GM13976 (cell line): ENCODE measurements around the gene PHLDB3.
"Not testable (repeated sequence)": the region's sequence is repeated elsewhere in the genome, so short reads cannot be mapped to it uniquely, and the experiment has no call there.

ENCODE experiments used
- DNase-seq: peaks from one replicate; pipeline ENCODE4 v3.0.0; 2012; ENCODE audit warnings: low spot score
- CTCF ChIP-seq: IDR thresholded peaks from 2 replicates; pipeline ENCODE4 v1.5.1; 2012; ENCODE audit warnings: borderline replicate concordance, mild to moderate bottlenecking; ENCODE audit not compliant: insufficient read depth; ENCODE audit errors: extremely low read depth, missing control alignments, control extremely low read depth
- in situ Hi-C: fragments of 300-500 bp; cut with MboI; formaldehyde crosslinking; loops from one replicate; pipeline ENCODE4 v1.12.0; 2022; ENCODE audit warnings: low sequenced_read_pairs, mixed read lengths, inconsistent platforms; ENCODE audit not compliant: unreplicated experiment

PHLDB3 gene

DNA sequence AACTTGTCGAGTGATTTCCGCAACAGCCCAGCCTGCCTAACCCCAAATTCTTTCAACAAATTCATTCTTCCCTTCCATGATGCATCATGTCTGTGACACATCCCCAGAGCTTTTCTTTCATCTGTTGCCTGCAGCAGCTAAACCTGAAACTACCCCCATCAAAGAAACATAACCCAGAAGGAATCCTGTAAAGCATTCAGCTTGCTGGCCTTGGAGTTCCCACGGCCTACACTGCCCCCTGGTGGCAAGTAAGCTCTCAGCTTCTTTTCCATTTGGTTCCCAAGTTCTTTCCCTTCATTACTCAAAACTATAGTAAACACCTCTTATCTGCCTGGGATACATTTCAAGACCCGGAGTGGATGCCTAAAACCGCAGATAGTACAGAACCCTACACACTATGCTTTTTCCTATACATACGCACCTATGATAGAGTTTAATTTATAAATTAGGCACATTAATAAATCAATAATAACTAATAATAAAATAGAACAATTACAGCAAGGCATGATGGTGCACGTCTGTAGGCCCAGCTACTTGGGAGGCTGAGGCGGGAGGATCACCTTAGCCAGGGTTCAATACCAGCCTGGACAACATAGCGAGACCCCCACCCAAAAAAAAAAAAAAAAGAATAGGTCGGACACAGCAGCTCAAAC, 15.0 kb upstream of the PHLDB3 start:
- TF ChIP-seq CTCF, result peak; percentile 86
- in situ Hi-C loops, result loop anchor here (5.0 kb wide), 1 partner anchor 67 kb away; no protein-coding TSS in a partner anchor
- peak; percentile 74 for DNase-seq

- no peak for TF ChIP-seq CTCF
- DNase-seq, result no peak
- in situ Hi-C loops, result no loop called here
Observed at GRCh38 chr19:43518051-43518450, 13.5 kb upstream of the PHLDB3 start.

- in situ Hi-C loops, DNase-seq: not testable (repeated sequence)
Observed at GRCh38 chr19:43512399-43512798, 7.9 kb upstream of the PHLDB3 start.

DNA sequence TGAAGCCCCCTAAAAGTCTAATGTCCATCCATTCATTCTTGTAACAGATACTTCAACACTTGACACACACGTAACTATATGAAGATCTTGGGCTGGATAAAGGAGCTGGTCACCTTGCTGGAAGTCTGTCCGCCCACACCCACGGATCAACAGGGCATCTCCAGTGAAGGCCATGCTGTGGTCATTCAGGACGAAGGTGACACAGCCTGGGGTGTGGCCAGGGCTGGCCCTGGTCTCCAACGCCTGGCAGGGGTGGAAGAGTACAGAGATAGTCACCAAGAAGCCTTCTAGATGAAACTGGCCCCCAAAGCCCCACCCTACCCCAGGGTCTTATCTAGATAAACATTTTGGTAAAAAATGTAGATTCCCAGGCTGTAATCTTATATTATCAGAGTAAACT, 6.8 kb upstream of the PHLDB3 start:
- in situ Hi-C loops, result no loop called here

DNA sequence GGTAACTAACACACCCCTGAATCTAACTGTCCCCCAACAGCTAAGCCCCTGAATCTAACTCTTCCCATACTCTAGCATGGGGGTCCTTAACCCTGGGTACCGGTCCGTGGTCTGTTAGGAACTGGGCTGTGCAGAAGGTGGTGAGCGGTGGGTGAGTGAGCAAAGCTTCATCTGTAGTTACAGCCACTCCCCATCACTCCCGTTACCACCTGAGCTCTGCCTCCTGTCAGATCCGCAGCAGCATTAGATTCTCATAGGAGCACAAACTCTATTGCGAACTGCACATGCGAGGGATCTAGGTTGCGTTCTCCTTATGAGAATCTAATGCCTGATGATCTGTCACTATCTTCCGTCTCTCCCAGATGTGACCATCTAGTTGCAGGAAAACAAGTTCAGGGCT, 6.2 kb upstream of the PHLDB3 start:
- in situ Hi-C loops, result no loop called here
- no peak for DNase-seq
- no peak for TF ChIP-seq CTCF

More for the DNA sequence above, 6.8 kb upstream of the PHLDB3 start:
- no peak for TF ChIP-seq CTCF
- DNase-seq, result no peak

GRCh38 chr19:43507880-43508279, 3.3 kb upstream of the PHLDB3 start:
- DNase-seq, result no peak
- in situ Hi-C loops, result no loop called here
- no peak for TF ChIP-seq CTCF

- DNase-seq, result no peak
- TF ChIP-seq CTCF, result no peak
- in situ Hi-C loops, result no loop called here
Observed at GRCh38 chr19:43506629-43507028, 2.1 kb upstream of the PHLDB3 start.
